ENCODE data around the gene MBTPS1. TPM values are rescaled to one million over a fixed set of nuclear protein-coding genes. Genes with fewer than 3 reads are reported as not detected.

MBTPS1 gene
- total and polyA plus RNA-seq, 9 of the 15 experiments (the other 6 are each of a cell fraction or from before 2014, with no cell fraction given), result 2.8 to 57.6 (median 43.8) TPM

DNA sequence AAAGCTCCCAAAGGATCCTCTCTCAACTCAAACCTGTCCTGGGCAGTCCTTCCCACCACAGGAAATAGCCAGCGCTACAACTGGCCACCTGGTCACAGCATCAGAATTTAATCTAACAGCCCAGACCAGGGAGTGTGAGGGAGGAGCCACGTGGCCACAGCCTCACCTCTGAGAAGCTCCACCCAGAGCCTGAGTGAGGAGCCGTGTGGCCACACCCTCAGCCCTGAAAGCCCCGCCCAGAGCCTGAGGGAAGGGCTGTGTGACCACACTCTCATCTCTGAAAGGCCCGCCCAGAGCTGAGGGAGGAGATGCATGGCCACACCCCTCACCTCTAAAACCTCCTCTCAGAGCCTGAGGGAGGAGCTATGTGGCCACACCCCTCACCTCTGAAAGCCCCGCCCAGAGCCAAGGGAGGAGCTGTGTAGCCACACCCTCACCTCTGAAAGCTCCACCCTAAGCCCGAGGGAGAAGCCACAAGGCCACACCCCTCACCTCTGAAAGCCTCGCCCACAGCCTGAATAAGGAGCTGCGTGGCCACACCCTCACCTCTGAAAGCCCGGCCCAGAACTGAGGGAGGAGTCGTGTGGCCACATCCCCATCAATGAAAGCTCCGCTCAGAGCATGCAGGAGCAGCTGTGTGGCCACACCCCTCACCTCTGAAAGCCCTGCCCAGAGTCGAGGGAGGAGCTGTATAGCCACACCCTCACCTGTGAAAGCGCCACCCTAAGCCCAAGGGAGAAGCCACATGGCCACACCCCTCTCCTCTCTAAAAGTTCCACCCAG lies 102.8 kb downstream of the MBTPS1 start (continued):
- no peak; the same call in 1 of the 2 replicates for TF ChIP-seq MGA (IDR thresholded peaks at IDR 0.05)
- no peak for TF ChIP-seq BCOR (IDR thresholded peaks at IDR 0.05)
- TF ChIP-seq TEAD2 (tag; IDR thresholded peaks at IDR 0.05), result no peak
- TF ChIP-seq KAT8 (IDR thresholded peaks at IDR 0.05; ENCODE audit: low read depth), result no peak
- TF ChIP-seq PHF20 (IDR thresholded peaks at IDR 0.05; ENCODE audit: partially characterized antibody), result no peak
- TF ChIP-seq PHF21A (IDR thresholded peaks at IDR 0.05; ENCODE audit: borderline replicate concordance, low read depth), result no peak
- no peak for TF ChIP-seq BRD4 (IDR thresholded peaks at IDR 0.05)
- TF ChIP-seq HDGF (IDR thresholded peaks at IDR 0.05), result peak; percentile 99
- no peak for TF ChIP-seq ZNF217 (CRISPR knock-in tag; IDR thresholded peaks at IDR 0.05)
- no peak for TF ChIP-seq ZFP1 (CRISPR knock-in tag; IDR thresholded peaks at IDR 0.05)
- no peak for TF ChIP-seq ZNF444 (CRISPR knock-in tag; IDR thresholded peaks at IDR 0.05)
- TF ChIP-seq, protein P1, sequence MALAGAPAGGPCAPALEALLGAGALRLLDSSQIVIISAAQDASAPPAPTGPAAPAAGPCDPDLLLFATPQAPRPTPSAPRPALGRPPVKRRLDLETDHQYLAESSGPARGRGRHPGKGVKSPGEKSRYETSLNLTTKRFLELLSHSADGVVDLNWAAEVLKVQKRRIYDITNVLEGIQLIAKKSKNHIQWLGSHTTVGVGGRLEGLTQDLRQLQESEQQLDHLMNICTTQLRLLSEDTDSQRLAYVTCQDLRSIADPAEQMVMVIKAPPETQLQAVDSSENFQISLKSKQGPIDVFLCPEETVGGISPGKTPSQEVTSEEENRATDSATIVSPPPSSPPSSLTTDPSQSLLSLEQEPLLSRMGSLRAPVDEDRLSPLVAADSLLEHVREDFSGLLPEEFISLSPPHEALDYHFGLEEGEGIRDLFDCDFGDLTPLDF (CRISPR knock-in tag; IDR thresholded peaks at IDR 0.05), result no peak
- TF ChIP-seq SP1 (CRISPR knock-in tag; IDR thresholded peaks at IDR 0.05), result peak; percentile 92
- TF ChIP-seq ZNF707 (CRISPR knock-in tag; conservative IDR thresholded peaks at IDR 0.05), result no peak
- TF ChIP-seq SMARCB1 (IDR thresholded peaks at IDR 0.05; ENCODE audit: insufficient read length, low read depth), result no peak
- TF ChIP-seq, protein P2, sequence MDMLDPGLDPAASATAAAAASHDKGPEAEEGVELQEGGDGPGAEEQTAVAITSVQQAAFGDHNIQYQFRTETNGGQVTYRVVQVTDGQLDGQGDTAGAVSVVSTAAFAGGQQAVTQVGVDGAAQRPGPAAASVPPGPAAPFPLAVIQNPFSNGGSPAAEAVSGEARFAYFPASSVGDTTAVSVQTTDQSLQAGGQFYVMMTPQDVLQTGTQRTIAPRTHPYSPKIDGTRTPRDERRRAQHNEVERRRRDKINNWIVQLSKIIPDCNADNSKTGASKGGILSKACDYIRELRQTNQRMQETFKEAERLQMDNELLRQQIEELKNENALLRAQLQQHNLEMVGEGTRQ (CRISPR knock-in tag; IDR thresholded peaks at IDR 0.05), result peak; percentile 89
